Ovary (tissue), 9 donors: Measurements from ENCODE around the gene CDH20. TPM values are rescaled to one million over a fixed set of nuclear protein-coding genes. Genes with fewer than 3 reads are reported as not detected.

ENCODE experiments used
- DNase-seq, 5 donors: peaks; one replicate each; pipeline ENCODE4 v3.0.0-alpha.2; 2019 to 2020
- H3K27ac ChIP-seq, 2 donors: fragments of 200-600 bp; one replicate each; pipeline versions ENCODE4 v1.5.1 to v1.8.0; 2019 to 2022
- H3K27me3 ChIP-seq: fragments of 200-600 bp; one replicate; pipeline ENCODE4 v1.8.0; 2022
- H3K36me3 ChIP-seq: fragments of 200-600 bp; sonication (generic); one replicate; pipeline ENCODE4 v1.5.1; 2019
- H3K4me1 ChIP-seq: one replicate; pipeline ENCODE4 v1.8.1; 2013; ENCODE audit warnings: mild to moderate bottlenecking, moderate library complexity; ENCODE audit not compliant: insufficient read depth
- H3K4me3 ChIP-seq: fragments of 200-600 bp; sonication (generic); one replicate; pipeline ENCODE4 v1.5.1; 2017
- H3K9me3 ChIP-seq, 2 donors: fragments of 200-600 bp in 1 of 2; sonication (generic) in 1 of 2; one replicate each; pipeline versions ENCODE4 v1.5.1 to v1.8.1; 2013 to 2019; ENCODE audit warnings: mild to moderate bottlenecking in 1 of 2, moderate library complexity in 1 of 2
- EP300 ChIP-seq: sonication (generic); formaldehyde crosslinking; IDR thresholded peaks from one replicate; pipeline ENCODE4 v1.6.1; 2017; ENCODE audit warnings: antibody characterized with exemption
- POLR2A ChIP-seq: fragments of 450-650 bp; IDR thresholded peaks from one replicate; pipeline ENCODE4 v1.6.1; 2017; ENCODE audit warnings: antibody characterized with exemption, mild to moderate bottlenecking, moderate library complexity
- WGBS, 3 donors: extraction: QIAGEN DNeasy Blood & Tissue Kit in 1 of 3; methylation state at CpG; one replicate each; pipeline versions ENCODE4 v1.1.5 to v1.1.7; 2013 to 2017; 5-methylcytosine and 5-hydroxymethylcytosine counted together
- intact Hi-C, 4 donors: fragments of 100-400 bp; cut with DNase I; formaldehyde crosslinking; loops; one replicate each; pipeline versions ENCODE4 v1.11.0 to v1.15.1; 2022 to 2023
- polyA plus RNA-seq, 2 donors: library from polyadenylated mRNA; stranded (reverse); fragments of 200-250 nt in 1 of 2; fragments of 350-450 nt in 1 of 2; fragmentation: Illumina TruSeq in 1 of 2; extraction: RNeasy Lipid Tissue Mini Kit (QIAGEN cat#74804) in 1 of 2; gene quantifications; one replicate each; pipeline ENCODE4 v1.2.3, GENCODE V29; 2013 to 2014
- total RNA-seq, 7 donors: library from RNA; depleted of rRNA in 2 of 7; stranded (reverse); fragments of >200 nt in 2 of 7; fragmentation: NEBNext Ultra II Directional in 3 of 7; extraction: Animal tissue kit (Norgen Biotek cat#: 25700) in 3 of 7; gene quantifications; one replicate each; pipeline versions ENCODE4 v1.1.0 to v1.2.4, GENCODE V29; 2016 to 2023
- TF ChIP-seq, protein P1 (sequence below), 3 donors: fragments of 450-650 bp in 2 of 3; fragments of 200-600 bp in 1 of 3; IDR thresholded peaks; one replicate each; pipeline versions ENCODE4 v1.5.1 to v1.8.0; 2016 to 2022; ENCODE audit warnings: antibody characterized with exemption in 3 of 3, mild to moderate bottlenecking in 1 of 3
- donor health status: DM: no; HTN: no; CAD: no; lungs with moderate emphysema.
- donor health status: DM: no; HTN: no; CAD: no.
- donor health status: Bipolar disorder and iron deficiency.
- donor health status: DM: yes; HTN: yes; CAD: no.
- donor health status: DM: no; HTN: no; CAD: no.
- donor health status: DM: yes; HTN: yes; CAD: no.

CDH20 gene
- total and polyA plus RNA-seq, 9 donors: under 0.01 to 0.07 (median 0.04) TPM; not detected in 5

DNA sequence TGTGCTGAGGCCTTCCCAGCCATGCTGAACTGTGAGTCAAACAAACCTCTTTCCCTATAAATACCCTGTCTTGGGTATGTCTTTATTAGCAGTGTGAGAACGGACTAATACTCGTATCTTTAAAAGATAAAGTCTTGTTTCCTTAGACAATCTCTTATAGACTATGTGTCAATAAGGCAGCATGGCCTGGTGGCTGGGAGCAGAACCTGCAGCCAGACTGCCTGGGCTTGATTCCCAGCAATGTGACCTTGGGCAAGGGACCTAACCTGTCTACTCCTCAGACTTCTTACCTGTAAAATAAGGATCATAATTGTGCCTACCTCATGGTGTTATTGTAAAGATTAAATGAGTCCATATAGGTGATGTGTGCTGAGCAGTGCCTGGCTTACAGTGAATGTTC, 198.7 kb downstream of the CDH20 start:
- no peaks in the 10 kb centered on the region for H3K27me3 ChIP-seq
- WGBS, 3 donors: 33 to 64% (median 39%) methylated on average over 2 of the region's 2 CpGs
- intact Hi-C loops: no loop called here
- no peaks in the 10 kb centered on the region for H3K9me3 ChIP-seq
- H3K36me3 ChIP-seq: no peaks in the 10 kb centered on the region
- no peak overlapping the region for H3K4me3 ChIP-seq
- no peak overlapping the region for H3K27ac ChIP-seq
- no peak for TF ChIP-seq EP300
- no peak for TF ChIP-seq POLR2A
- TF ChIP-seq, protein P1, sequence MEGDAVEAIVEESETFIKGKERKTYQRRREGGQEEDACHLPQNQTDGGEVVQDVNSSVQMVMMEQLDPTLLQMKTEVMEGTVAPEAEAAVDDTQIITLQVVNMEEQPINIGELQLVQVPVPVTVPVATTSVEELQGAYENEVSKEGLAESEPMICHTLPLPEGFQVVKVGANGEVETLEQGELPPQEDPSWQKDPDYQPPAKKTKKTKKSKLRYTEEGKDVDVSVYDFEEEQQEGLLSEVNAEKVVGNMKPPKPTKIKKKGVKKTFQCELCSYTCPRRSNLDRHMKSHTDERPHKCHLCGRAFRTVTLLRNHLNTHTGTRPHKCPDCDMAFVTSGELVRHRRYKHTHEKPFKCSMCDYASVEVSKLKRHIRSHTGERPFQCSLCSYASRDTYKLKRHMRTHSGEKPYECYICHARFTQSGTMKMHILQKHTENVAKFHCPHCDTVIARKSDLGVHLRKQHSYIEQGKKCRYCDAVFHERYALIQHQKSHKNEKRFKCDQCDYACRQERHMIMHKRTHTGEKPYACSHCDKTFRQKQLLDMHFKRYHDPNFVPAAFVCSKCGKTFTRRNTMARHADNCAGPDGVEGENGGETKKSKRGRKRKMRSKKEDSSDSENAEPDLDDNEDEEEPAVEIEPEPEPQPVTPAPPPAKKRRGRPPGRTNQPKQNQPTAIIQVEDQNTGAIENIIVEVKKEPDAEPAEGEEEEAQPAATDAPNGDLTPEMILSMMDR (IDR thresholded peaks at IDR 0.05): no peak
- H3K4me1 ChIP-seq: no peaks in the 10 kb centered on the region
- DNase-seq: no peak

GRCh38 chr18:61535401-61535800, 202.2 kb downstream of the CDH20 start:
- intact Hi-C loops: no loop called here
- Histone ChIP-seq H3K4me3 (no peak overlapping the region), H3K27ac (no peak overlapping the region), H3K36me3 (no peaks in the 10 kb centered on the region), H3K27me3 (no peaks in the 10 kb centered on the region), H3K9me3 (no peaks in the 10 kb centered on the region), H3K4me1 (no peaks in the 10 kb centered on the region)
- no peak for DNase-seq
- TF ChIP-seq EP300: no peak
- TF ChIP-seq, protein P1 (IDR thresholded peaks at IDR 0.05): no peak
- TF ChIP-seq POLR2A: no peak
- 81 to 91% (median 85%) methylated on average over 4 of the region's 4 CpGs for WGBS, 3 donors

DNA sequence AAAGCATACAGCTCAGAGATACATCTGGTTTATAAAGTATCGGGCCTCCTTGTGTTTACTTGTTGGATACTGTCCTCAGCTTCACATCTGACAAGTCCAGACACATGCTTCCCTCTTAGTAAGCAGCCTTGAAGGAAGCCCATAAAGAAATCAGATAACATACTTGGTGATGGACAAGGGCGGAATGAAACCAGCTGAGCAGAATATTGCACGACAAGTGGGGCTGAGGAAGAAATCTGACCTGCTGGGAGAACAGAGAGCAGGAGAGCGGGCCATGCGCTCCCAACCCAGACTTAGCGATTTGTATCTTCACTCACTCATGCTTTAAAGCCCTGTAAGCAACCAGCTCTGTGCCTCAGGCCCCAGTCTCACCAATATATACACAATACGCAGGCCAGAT, 208.4 kb downstream of the CDH20 start:
- no peaks in the 10 kb centered on the region for H3K27me3 ChIP-seq
- H3K27ac ChIP-seq: no peak overlapping the region
- H3K4me3 ChIP-seq: no peak overlapping the region
- peaks cover 6% of the 10 kb centered on the region for H3K4me1 ChIP-seq
- no peaks in the 10 kb centered on the region for H3K9me3 ChIP-seq
- intact Hi-C loops: no loop called here
- H3K36me3 ChIP-seq: no peaks in the 10 kb centered on the region
- WGBS, 3 donors: 91% methylated on average over 7 of the region's 7 CpGs
- no peak for DNase-seq
- no peak for TF ChIP-seq POLR2A
- no peak for TF ChIP-seq EP300
- TF ChIP-seq, protein P1 (IDR thresholded peaks at IDR 0.05): no peak

DNA sequence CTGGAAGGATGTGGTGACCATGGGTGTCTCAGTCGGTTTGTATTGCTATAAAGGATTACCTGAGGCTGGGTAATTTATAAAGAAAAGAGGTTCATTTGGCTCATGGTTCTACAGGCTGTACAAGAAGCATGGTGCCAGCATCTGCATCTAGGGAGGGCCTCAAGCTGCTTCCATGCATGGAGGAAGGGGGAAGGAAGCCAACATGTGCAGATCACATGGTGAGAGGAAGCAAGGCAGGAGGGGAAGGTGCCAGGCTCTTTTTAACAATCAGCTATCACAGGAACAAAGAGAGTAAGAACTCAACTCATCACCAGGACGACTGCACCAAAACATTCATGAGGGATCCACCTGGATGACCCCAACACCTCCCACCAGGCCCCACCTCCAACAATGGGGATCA, 209.4 kb downstream of the CDH20 start:
- 68 to 88% (median 87%) methylated on average over 2 of the region's 2 CpGs for WGBS, 3 donors
- no peak overlapping the region for H3K4me3 ChIP-seq
- H3K4me1 ChIP-seq: peaks cover 6% of the 10 kb centered on the region
- intact Hi-C loops: no loop called here
- no peaks in the 10 kb centered on the region for H3K36me3 ChIP-seq
- H3K9me3 ChIP-seq: no peaks in the 10 kb centered on the region
- DNase-seq: no peak
- no peak overlapping the region for H3K27ac ChIP-seq
- no peaks in the 10 kb centered on the region for H3K27me3 ChIP-seq
- TF ChIP-seq EP300: no peak
- TF ChIP-seq POLR2A: no peak
- TF ChIP-seq, protein P1 (IDR thresholded peaks at IDR 0.05): no peak

DNA sequence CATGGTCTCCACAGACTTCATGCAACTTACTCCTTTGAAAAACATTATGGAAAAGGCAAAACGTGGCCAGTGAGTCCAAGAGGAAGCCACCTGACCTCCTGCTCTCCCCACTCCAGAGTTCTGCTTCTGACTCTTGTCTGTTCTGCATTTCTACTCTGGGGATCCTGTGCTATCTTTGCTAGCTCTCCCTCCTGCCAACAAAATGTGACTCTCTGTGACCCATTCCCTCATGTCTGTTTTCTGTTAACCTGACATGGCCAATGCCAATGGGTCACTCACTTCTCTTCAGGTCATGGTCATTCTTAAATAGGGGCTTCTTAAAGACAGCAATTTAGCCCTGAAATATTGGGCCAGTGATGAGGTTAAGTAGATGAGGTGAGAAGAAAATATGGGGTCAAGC, 210.3 kb downstream of the CDH20 start:
- no peak overlapping the region for H3K27ac ChIP-seq
- no peak for DNase-seq
- TF ChIP-seq POLR2A (no peak), EP300 (no peak)
- TF ChIP-seq, protein P1 (IDR thresholded peaks at IDR 0.05): no peak
- no peak overlapping the region for H3K4me3 ChIP-seq
- peaks cover 6% of the 10 kb centered on the region for H3K4me1 ChIP-seq
- no peaks in the 10 kb centered on the region for H3K9me3 ChIP-seq
- no peaks in the 10 kb centered on the region for H3K27me3 ChIP-seq
- intact Hi-C loops: no loop called here
- WGBS, 3 donors: 24 to 54% (median 34%) methylated on average over 1 of the region's 1 CpG
- H3K36me3 ChIP-seq: no peaks in the 10 kb centered on the region
